Endometrial microvascular endothelial cells (primary cell): ENCODE data around the gene PTPRM. TPM values are rescaled to one million over a fixed set of nuclear protein-coding genes. Genes with fewer than 3 reads are reported as not detected.

Experiments used
- in situ Hi-C: cut with HindIII; loops from 2 replicates; pipeline ENCODE4 v1.10.0; 2017; ENCODE audit warnings: low sequenced_read_pairs, low pct_unique_long_range_greater_than_20kb; ENCODE audit errors: inconsistent ontology term
- total RNA-seq: library from RNA; depleted of rRNA; stranded (reverse); fragments of >200 nt; gene quantifications from one replicate; pipeline ENCODE4 v1.2.3, GENCODE V29; 2015; ENCODE audit errors: inconsistent ontology term

The PTPRM gene
- total RNA-seq, 1 donor from 2014 or later, result 59.6 TPM

- in situ Hi-C loops, result no loop called here
Measured at GRCh38 chr18:7850446-7850845, 283.3 kb downstream of the PTPRM start.

- in situ Hi-C loops, result no loop called here
Measured at GRCh38 chr18:7855028-7855427, 287.9 kb downstream of the PTPRM start.

- in situ Hi-C loops, result no loop called here
Measured at GRCh38 chr18:7855671-7856070, 288.6 kb downstream of the PTPRM start.

GRCh38 chr18:7856116-7856515 lies 289.0 kb downstream of the PTPRM start:
- in situ Hi-C loops, result no loop called here

GRCh38 chr18:7856733-7857132 lies 289.6 kb downstream of the PTPRM start:
- in situ Hi-C loops, result no loop called here

- in situ Hi-C loops, result no loop called here
Measured at GRCh38 chr18:7857562-7857961, 290.4 kb downstream of the PTPRM start.

- in situ Hi-C loops, result no loop called here
Measured at GRCh38 chr18:7859122-7859521, 292.0 kb downstream of the PTPRM start.

- in situ Hi-C loops, result no loop called here
Measured at GRCh38 chr18:7870266-7870665, 303.1 kb downstream of the PTPRM start.

GRCh38 chr18:7870855-7871254 lies 303.7 kb downstream of the PTPRM start:
- in situ Hi-C loops, result no loop called here

- in situ Hi-C loops, result no loop called here
Measured at GRCh38 chr18:7871560-7872456, 304.7 kb downstream of the PTPRM start.

GRCh38 chr18:7872569-7872968 lies 305.5 kb downstream of the PTPRM start:
- in situ Hi-C loops, result no loop called here

- in situ Hi-C loops, result no loop called here
Measured at GRCh38 chr18:7873316-7873715, 306.2 kb downstream of the PTPRM start.

GRCh38 chr18:7876354-7877104 lies 309.4 kb downstream of the PTPRM start:
- in situ Hi-C loops, result no loop called here

GRCh38 chr18:7877609-7878008 lies 310.5 kb downstream of the PTPRM start:
- in situ Hi-C loops, result no loop called here

GRCh38 chr18:7878265-7879211 lies 311.4 kb downstream of the PTPRM start:
- in situ Hi-C loops, result no loop called here

GRCh38 chr18:7879717-7880116 lies 312.6 kb downstream of the PTPRM start:
- in situ Hi-C loops, result no loop called here

- in situ Hi-C loops, result no loop called here
Measured at GRCh38 chr18:7885865-7886264, 318.7 kb downstream of the PTPRM start.

- in situ Hi-C loops, result no loop called here
Measured at GRCh38 chr18:7886436-7886835, 319.3 kb downstream of the PTPRM start.

GRCh38 chr18:7889515-7889914 lies 322.4 kb downstream of the PTPRM start:
- in situ Hi-C loops, result no loop called here
